Smooth muscle cell (in vitro differentiated cells): ENCODE results near the gene TEKT3. TPM values are rescaled to one million over a fixed set of nuclear protein-coding genes. Genes with fewer than 3 reads are reported as not detected.

Source experiments
- DNase-seq: peaks from one replicate; lab custom pipeline; 2025; ENCODE audit not compliant: unreplicated experiment; lab: John Stamatoyannopoulos, UW
- H2AFZ ChIP-seq: fragments of 200-600 bp; sonication (generic); 2 replicates; pipeline ENCODE4 v1.6.0; 2016; ENCODE audit warnings: antibody characterized with exemption, low read depth, mild to moderate bottlenecking
- H3F3A ChIP-seq: fragments of 200-600 bp; sonication (generic); 2 replicates; pipeline ENCODE4 v1.6.0; 2017; ENCODE audit warnings: antibody characterized with exemption, low read depth
- H3K27ac ChIP-seq: fragments of 200-600 bp; sonication (generic); 2 replicates; pipeline ENCODE4 v1.5.1; 2016; ENCODE audit warnings: low read depth, mild to moderate bottlenecking
- H3K27me3 ChIP-seq: fragments of 200-600 bp; sonication (generic); 2 replicates; pipeline ENCODE4 v1.6.1; 2016; ENCODE audit warnings: low read depth, mild to moderate bottlenecking
- H3K36me3 ChIP-seq: fragments of 200-600 bp; sonication (generic); 2 replicates; pipeline ENCODE4 v1.5.1; 2016; ENCODE audit warnings: low read depth
- H3K4me1 ChIP-seq: fragments of 200-600 bp; sonication (generic); 2 replicates; pipeline ENCODE4 v1.5.1; 2016; ENCODE audit warnings: low read depth
- H3K4me2 ChIP-seq: fragments of 200-600 bp; sonication (generic); 2 replicates; pipeline ENCODE4 v1.6.0; 2016; ENCODE audit warnings: mild to moderate bottlenecking
- H3K4me3 ChIP-seq: fragments of 200-600 bp; sonication (generic); 2 replicates; pipeline ENCODE4 v1.5.1; 2016; ENCODE audit warnings: mild to moderate bottlenecking
- H3K79me2 ChIP-seq: fragments of 200-600 bp; sonication (generic); 2 replicates; pipeline ENCODE4 v1.6.0; 2016; ENCODE audit warnings: low read depth, mild to moderate bottlenecking
- H3K9ac ChIP-seq: fragments of 200-600 bp; sonication (generic); 2 replicates; pipeline ENCODE4 v1.6.0; 2016; ENCODE audit warnings: low read depth
- H3K9me3 ChIP-seq: fragments of 200-600 bp; sonication (generic); replicated peaks from 2 replicates; pipeline ENCODE4 v1.5.1; 2016; ENCODE audit warnings: low read depth
- H4K20me1 ChIP-seq: fragments of 200-600 bp; sonication (generic); 2 replicates; pipeline ENCODE4 v1.6.0; 2016; ENCODE audit warnings: low read depth
- WGBS: methylation state at CpG from one replicate; pipeline ENCODE4 v1.1.7; 2016; ENCODE audit warnings: low lambda C conversion rate; 5-methylcytosine and 5-hydroxymethylcytosine counted together
- polyA plus RNA-seq: library from polyadenylated mRNA; unstranded; fragments of >200 nt; fragmentation: Nextera tagmentation; extraction: Ambion mirVana; gene quantifications from 2 replicates; pipeline ENCODE4 v1.2.1, GENCODE V29; 2016
- total RNA-seq: library from RNA; depleted of rRNA; stranded (reverse); fragments of >200 nt; gene quantifications from 2 replicates; pipeline ENCODE4 v1.2.3, GENCODE V29; 2014
- TF ChIP-seq, protein P1 (sequence below): fragments of 200-600 bp; sonication (generic); IDR thresholded peaks from 2 replicates; pipeline ENCODE4 v1.5.1; 2017; ENCODE audit warnings: borderline replicate concordance, mild to moderate bottlenecking, antibody characterized with exemption; ENCODE audit not compliant: insufficient read depth, poor library complexity, severe bottlenecking

TEKT3 gene
- total and polyA plus RNA-seq, 2 experiments from 2014 or later: 0.09 to 1.00 TPM

- no peak for DNase-seq
- Histone ChIP-seq H2AFZ (no peak overlapping the region), H3K4me1 (no peaks in the 10 kb centered on the region), H4K20me1 (no peaks in the 10 kb centered on the region), H3K9me3 (no peaks in the 10 kb centered on the region), H3K27ac (no peak overlapping the region), H3F3A (peaks cover 3% of the 10 kb centered on the region), H3K79me2 (no peaks in the 10 kb centered on the region), H3K9ac (no peak overlapping the region), H3K36me3 (no peaks in the 10 kb centered on the region), H3K27me3 (no peaks in the 10 kb centered on the region), H3K4me2 (no peak overlapping the region), H3K4me3 (no peak overlapping the region)
- TF ChIP-seq, protein P1, sequence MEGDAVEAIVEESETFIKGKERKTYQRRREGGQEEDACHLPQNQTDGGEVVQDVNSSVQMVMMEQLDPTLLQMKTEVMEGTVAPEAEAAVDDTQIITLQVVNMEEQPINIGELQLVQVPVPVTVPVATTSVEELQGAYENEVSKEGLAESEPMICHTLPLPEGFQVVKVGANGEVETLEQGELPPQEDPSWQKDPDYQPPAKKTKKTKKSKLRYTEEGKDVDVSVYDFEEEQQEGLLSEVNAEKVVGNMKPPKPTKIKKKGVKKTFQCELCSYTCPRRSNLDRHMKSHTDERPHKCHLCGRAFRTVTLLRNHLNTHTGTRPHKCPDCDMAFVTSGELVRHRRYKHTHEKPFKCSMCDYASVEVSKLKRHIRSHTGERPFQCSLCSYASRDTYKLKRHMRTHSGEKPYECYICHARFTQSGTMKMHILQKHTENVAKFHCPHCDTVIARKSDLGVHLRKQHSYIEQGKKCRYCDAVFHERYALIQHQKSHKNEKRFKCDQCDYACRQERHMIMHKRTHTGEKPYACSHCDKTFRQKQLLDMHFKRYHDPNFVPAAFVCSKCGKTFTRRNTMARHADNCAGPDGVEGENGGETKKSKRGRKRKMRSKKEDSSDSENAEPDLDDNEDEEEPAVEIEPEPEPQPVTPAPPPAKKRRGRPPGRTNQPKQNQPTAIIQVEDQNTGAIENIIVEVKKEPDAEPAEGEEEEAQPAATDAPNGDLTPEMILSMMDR: no peak
- 36% methylated on average over 4 of the region's 4 CpGs for WGBS
These were observed 6.6 kb upstream of the TEKT3 start for GRCh38 chr17:15348021-15348420.

DNA sequence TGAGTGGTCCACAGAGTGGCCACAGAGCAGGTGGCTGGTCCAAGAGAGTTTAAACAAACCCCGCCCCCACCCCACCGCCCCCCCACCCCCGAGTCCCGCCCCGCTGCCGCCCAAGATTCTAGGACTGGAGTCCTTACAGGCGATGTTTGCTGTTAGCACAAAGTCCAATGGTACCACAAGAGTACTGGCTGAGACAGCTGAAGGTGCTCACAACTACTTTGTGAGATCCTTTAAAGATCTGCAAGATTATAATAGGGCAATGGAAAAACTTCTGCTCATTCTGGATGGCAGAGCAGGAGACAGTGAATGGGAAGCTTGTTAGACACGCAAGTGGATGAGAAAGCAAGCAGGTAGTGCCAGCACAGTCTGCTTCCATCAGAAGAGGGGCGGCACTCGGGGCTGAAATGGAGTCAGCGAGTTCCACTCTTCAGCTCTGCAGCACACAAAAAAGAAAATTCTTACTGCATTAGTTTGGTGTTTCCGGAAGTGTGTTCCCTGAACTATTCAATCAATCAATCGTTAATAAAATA is 4.7 kb upstream of the TEKT3 start:
- TF ChIP-seq, protein P1: no peak
- Histone ChIP-seq H3K36me3 (no peaks in the 10 kb centered on the region), H3K79me2 (no peaks in the 10 kb centered on the region), H3K4me2 (no peak overlapping the region), H3F3A (peaks cover 10% of the 10 kb centered on the region), H3K4me3 (no peak overlapping the region), H2AFZ (no peak overlapping the region), H3K9ac (no peak overlapping the region), H3K4me1 (peaks cover 7% of the 10 kb centered on the region), H3K27ac (no peak overlapping the region), H4K20me1 (no peaks in the 10 kb centered on the region), H3K27me3 (no peaks in the 10 kb centered on the region), H3K9me3 (no peaks in the 10 kb centered on the region)
- DNase-seq: no peak
- 87% methylated on average over 13 of the region's 13 CpGs for WGBS

DNA sequence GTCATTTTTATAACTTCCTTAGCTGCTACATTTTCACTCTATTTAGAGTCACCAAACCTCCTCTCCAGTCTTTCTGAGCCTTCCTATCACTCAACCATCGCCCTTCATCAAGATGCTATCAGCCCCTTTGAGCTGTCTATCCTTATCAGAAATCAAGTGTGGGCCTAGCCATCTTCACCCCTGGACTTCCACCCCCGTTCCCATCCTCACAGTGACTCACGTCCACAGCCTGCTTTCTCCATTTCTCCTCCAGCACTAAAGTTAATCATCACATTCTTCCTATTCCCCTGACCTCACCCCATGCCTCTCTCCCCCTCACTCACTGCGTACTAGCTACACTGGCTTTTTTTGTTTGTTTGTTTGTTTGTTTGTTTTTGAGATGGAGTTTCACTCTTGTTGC is 2.4 kb upstream of the TEKT3 start:
- H2AFZ ChIP-seq: no peak overlapping the region
- no peaks in the 10 kb centered on the region for H3K9me3 ChIP-seq
- H3K9ac ChIP-seq: no peak overlapping the region
- WGBS: 4% methylated on average over 4 of the region's 4 CpGs
- H3K4me3 ChIP-seq: no peak overlapping the region
- peak overlapping the region; percentile 79 for H3K27ac ChIP-seq
- H3F3A ChIP-seq: peaks cover 7% of the 10 kb centered on the region
- H3K27me3 ChIP-seq: no peaks in the 10 kb centered on the region
- DNase-seq: no peak
- no peaks in the 10 kb centered on the region for H3K79me2 ChIP-seq
- peaks cover 11% of the 10 kb centered on the region for H3K4me1 ChIP-seq
- H4K20me1 ChIP-seq: no peaks in the 10 kb centered on the region
- no peak overlapping the region for H3K4me2 ChIP-seq
- no peaks in the 10 kb centered on the region for H3K36me3 ChIP-seq
- TF ChIP-seq, protein P1: no peak

DNA sequence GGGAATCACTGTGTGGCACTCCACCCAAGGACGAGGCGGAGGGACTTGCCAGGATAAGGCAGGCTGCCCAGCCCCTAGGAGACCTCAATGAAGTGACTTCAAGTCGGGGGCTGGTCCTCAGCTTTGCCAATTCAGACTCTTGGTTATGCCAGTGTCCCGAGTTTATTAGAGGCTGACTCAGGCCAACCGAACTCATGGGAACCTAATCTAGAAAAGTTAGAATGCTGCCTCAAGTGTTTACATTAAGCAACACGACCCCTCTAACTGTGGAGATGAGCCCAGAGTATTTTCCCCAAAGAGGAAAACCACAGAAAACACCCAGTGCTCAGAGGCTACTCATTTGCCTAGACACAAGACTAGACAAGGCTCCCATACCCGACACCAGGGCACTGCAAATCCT is 1.1 kb upstream of the TEKT3 start:
- no peaks in the 10 kb centered on the region for H3K27me3 ChIP-seq
- H3F3A ChIP-seq: peaks cover 7% of the 10 kb centered on the region
- H3K4me1 ChIP-seq: peaks cover 11% of the 10 kb centered on the region
- H3K9me3 ChIP-seq: no peaks in the 10 kb centered on the region
- H2AFZ ChIP-seq: no peak overlapping the region
- DNase-seq: no peak
- no peaks in the 10 kb centered on the region for H4K20me1 ChIP-seq
- H3K27ac ChIP-seq: peak overlapping the region; percentile 79
- H3K4me2 ChIP-seq: peak overlapping the region; percentile 3
- whole genome bisulfite sequencing: 39% methylated on average over 7 of the region's 7 CpGs
- TF ChIP-seq, protein P1: no peak
- H3K36me3 ChIP-seq: no peaks in the 10 kb centered on the region
- H3K79me2 ChIP-seq: no peaks in the 10 kb centered on the region
- peak overlapping the region; percentile 66 for H3K9ac ChIP-seq
- no peak overlapping the region for H3K4me3 ChIP-seq
